IMR-90 (cell line): ENCODE results near the gene CTSS. TPM values are rescaled to one million over a fixed set of nuclear protein-coding genes. Genes with fewer than 3 reads are reported as not detected.

ENCODE experiments used
- ATAC-seq: fragments of 200-7000 bp; cut with Tn5 transposase; 2 replicates; pipeline ENCODE4 v1.9.1; 2020; ENCODE audit warnings: low read depth, mild to moderate bottlenecking, moderate library complexity
- BruUV-seq: library from RNA; stranded (reverse); fragments of 400-500 nt; replicated peaks from 2 replicates; lab custom pipeline; 2021; lab: Mats Ljungman, UMichigan
- CTCF ChIA-PET: fragments of 300-600 bp; formaldehyde crosslinking; extraction: SDS; loops from one replicate; lab custom pipeline; 2021; ENCODE audit warnings: antibody characterized with exemption; lab: Yijun Ruan, JAX
- POLR2A ChIA-PET: fragments of 300-600 bp; sonication (Branson Sonifier 250); formaldehyde crosslinking; loops from one replicate; lab custom pipeline; 2022; ENCODE audit warnings: antibody characterized with exemption; ENCODE audit not compliant: unreplicated experiment; lab: Charles Lee
- DNase-seq: peaks from one replicate; pipeline ENCODE4 v3.0.0; 2013
- H2AFZ ChIP-seq: replicated peaks from 2 replicates; pipeline ENCODE3; 2013; ENCODE audit warnings: low read length, mild to moderate bottlenecking; ENCODE audit not compliant: poor library complexity
- H2AK5ac ChIP-seq: 2 replicates; pipeline ENCODE4 v1.6.1; 2013; ENCODE audit warnings: low read depth, low read length, inconsistent platforms
- H2AK9ac ChIP-seq: replicated peaks from 2 replicates; pipeline ENCODE3; 2013; ENCODE audit warnings: mild to moderate bottlenecking, low read depth, low read length, moderate library complexity; ENCODE audit not compliant: poor library complexity
- H2BK120ac ChIP-seq: 2 replicates; pipeline ENCODE4 v1.6.1; 2013; ENCODE audit warnings: low read depth, low read length, inconsistent platforms
- H2BK15ac ChIP-seq: 3 replicates; pipeline ENCODE4 v1.6.1; 2013; ENCODE audit warnings: low read depth, low read length, inconsistent platforms
- H2BK20ac ChIP-seq: 2 replicates; pipeline ENCODE4 v1.6.1; 2013; ENCODE audit warnings: low read depth, mild to moderate bottlenecking, inconsistent platforms, low read length, moderate library complexity
- H2BK5ac ChIP-seq: 2 replicates; pipeline ENCODE4 v1.6.1; 2013; ENCODE audit warnings: mild to moderate bottlenecking, low read depth, low read length, inconsistent platforms; ENCODE audit not compliant: poor library complexity, severe bottlenecking
- H3K14ac ChIP-seq: replicated peaks from 2 replicates; pipeline ENCODE4 v1.6.1; 2013; ENCODE audit warnings: low read depth, low read length, inconsistent platforms
- H3K18ac ChIP-seq: 2 replicates; pipeline ENCODE4 v1.6.1; 2013; ENCODE audit warnings: low read depth, low read length, control low read depth
- H3K23ac ChIP-seq: 2 replicates; pipeline ENCODE4 v1.6.1; 2013; ENCODE audit warnings: low read depth, low read length, inconsistent platforms
- H3K27ac ChIP-seq: 2 replicates; pipeline ENCODE4 v1.5.1; 2013; ENCODE audit warnings: mild to moderate bottlenecking, control low read depth, low read length; ENCODE audit not compliant: insufficient read depth
- H3K27me3 ChIP-seq: 2 replicates; pipeline ENCODE4 v1.6.1; 2013; ENCODE audit warnings: low read length; ENCODE audit not compliant: control insufficient read depth, insufficient read depth
- H3K36me3 ChIP-seq: 2 replicates; pipeline ENCODE4 v1.6.1; 2013; ENCODE audit warnings: low read length, mixed read lengths; ENCODE audit not compliant: control insufficient read depth, insufficient read depth
- H3K4ac ChIP-seq: 2 replicates; pipeline ENCODE4 v1.6.1; 2013; ENCODE audit warnings: low read depth, low read length, inconsistent platforms
- H3K4me1 ChIP-seq: 2 replicates; pipeline ENCODE4 v1.6.1; 2013; ENCODE audit warnings: low read length, mixed read lengths; ENCODE audit not compliant: control insufficient read depth, insufficient read depth
- H3K4me2 ChIP-seq: 2 replicates; pipeline ENCODE4 v1.6.1; 2013; ENCODE audit warnings: low read depth, mild to moderate bottlenecking, control low read depth, low read length, moderate library complexity
- H3K4me3 ChIP-seq: 2 replicates; pipeline ENCODE4 v1.5.1; 2013; ENCODE audit warnings: low read depth, mild to moderate bottlenecking, control low read depth, low read length, moderate library complexity; ENCODE audit not compliant: insufficient read depth
- H3K56ac ChIP-seq: 2 replicates; pipeline ENCODE4 v1.6.1; 2013; ENCODE audit warnings: low read length, inconsistent platforms; ENCODE audit not compliant: insufficient read depth; ENCODE audit errors: extremely low read depth
- H3K79me1 ChIP-seq, 2 experiments: 2 replicates each; pipeline ENCODE4 v1.6.1; 2013; ENCODE audit warnings: low read length in 2 of 2, inconsistent platforms in 1 of 2, low read depth in 1 of 2
- H3K9ac ChIP-seq: 2 replicates; pipeline ENCODE4 v1.6.1; 2013; ENCODE audit warnings: low read depth, low read length, control low read depth
- H3K9me1 ChIP-seq: 2 replicates; pipeline ENCODE4 v1.6.1; 2013; ENCODE audit warnings: low read length, inconsistent platforms; ENCODE audit not compliant: insufficient read depth
- H3K9me3 ChIP-seq: 2 replicates; pipeline ENCODE4 v1.6.1; 2013; ENCODE audit warnings: low read length; ENCODE audit not compliant: control insufficient read depth, insufficient read depth
- H4K20me1 ChIP-seq: 2 replicates; pipeline ENCODE4 v1.6.1; 2013; ENCODE audit warnings: low read length, inconsistent platforms; ENCODE audit not compliant: insufficient read depth
- H4K5ac ChIP-seq: 2 replicates; pipeline ENCODE4 v1.6.1; 2013; ENCODE audit warnings: mild to moderate bottlenecking, low read depth, low read length, control low read depth
- H4K8ac ChIP-seq, 2 experiments: 2 replicates each; pipeline ENCODE4 v1.6.1; 2013; ENCODE audit warnings: low read depth in 2 of 2, low read length in 2 of 2, control low read depth in 1 of 2, inconsistent platforms in 1 of 2
- H4K91ac ChIP-seq: 2 replicates; pipeline ENCODE4 v1.6.1; 2013; ENCODE audit warnings: low read depth, low read length, inconsistent platforms; ENCODE audit not compliant: insufficient read depth
- CEBPB ChIP-seq: IDR thresholded peaks from 2 replicates; pipeline ENCODE4 v1.6.1; 2012; ENCODE audit warnings: low read depth, low read length, improper control_type of control experiment
- CTCF ChIP-seq: conservative IDR thresholded peaks from 2 replicates; pipeline ENCODE4 v1.5.1; 2012; ENCODE audit warnings: mild to moderate bottlenecking, low read depth, low read length, improper control_type of control experiment
- FOS ChIP-seq: fragments of 150-350 bp; IDR thresholded peaks from 2 replicates; pipeline ENCODE4 v1.6.1; 2016; ENCODE audit warnings: low read depth, low read length
- MAFK ChIP-seq: IDR thresholded peaks from 2 replicates; pipeline ENCODE4 v1.6.1; 2012; ENCODE audit warnings: low read depth, low read length, improper control_type of control experiment
- RFX5 ChIP-seq: IDR thresholded peaks from 2 replicates; pipeline ENCODE4 v1.8.0; 2012; ENCODE audit warnings: low read depth, mild to moderate bottlenecking, low read length, moderate library complexity
- WGBS, 2 experiments: methylation state at CpG; one replicate each; pipeline versions ENCODE4 v1.1.5 to v1.1.7; 2013; ENCODE audit warnings: missing lambda C conversion rate in 2 of 2; ENCODE audit not compliant: insufficient read length in 1 of 2; ENCODE audit errors: extremely low coverage in 2 of 2; 5-methylcytosine and 5-hydroxymethylcytosine counted together
- dilution Hi-C: fragments of 300-500 bp; cut with HindIII; formaldehyde crosslinking; loops from one replicate; pipeline ENCODE4 v1.14.3; 2018; ENCODE audit warnings: low sequenced_read_pairs; ENCODE audit not compliant: unreplicated experiment
- in situ Hi-C: fragments of 300-500 bp; cut with MboI; formaldehyde crosslinking; loops from 3 replicates; pipeline ENCODE4 v1.14.3; 2019; ENCODE audit warnings: low sequenced_read_pairs, inconsistent platforms, mixed read lengths
- intact Hi-C: fragments of 100-400 bp; cut with micrococcal nuclease; formaldehyde crosslinking; loops from 2 replicates; pipeline ENCODE4 v1.10.0; 2022
- polyA plus RNA-seq, 3 experiments: library from polyadenylated mRNA; depleted of rRNA; stranded (reverse); fragments of >200 nt; gene quantifications; 2 replicates each; pipeline ENCODE4 v1.2.3, GENCODE V29; 2012; ENCODE audit warnings: low replicate concordance in 1 of 3
- total RNA-seq: library from RNA; depleted of rRNA; stranded (reverse); fragments of >200 nt; gene quantifications from 2 replicates; pipeline ENCODE4 v1.2.3, GENCODE V29; 2012
- TF ChIP-seq, protein P1 (sequence below): fragments of 150-350 bp; IDR thresholded peaks from 2 replicates; pipeline ENCODE4 v1.6.1; 2016; ENCODE audit warnings: low read depth, mild to moderate bottlenecking, low read length, moderate library complexity, borderline replicate concordance
- TF ChIP-seq, protein P2 (sequence below): fragments of 150-350 bp; IDR thresholded peaks from 2 replicates; pipeline ENCODE4 v1.6.1; 2017; ENCODE audit warnings: mild to moderate bottlenecking, antibody characterized with exemption, low read length, low read depth

Gene CTSS
- total and polyA plus RNA-seq, 2 of the 4 experiments (the other 2 are of a cell fraction): 0.18 to 0.48 TPM

DNA sequence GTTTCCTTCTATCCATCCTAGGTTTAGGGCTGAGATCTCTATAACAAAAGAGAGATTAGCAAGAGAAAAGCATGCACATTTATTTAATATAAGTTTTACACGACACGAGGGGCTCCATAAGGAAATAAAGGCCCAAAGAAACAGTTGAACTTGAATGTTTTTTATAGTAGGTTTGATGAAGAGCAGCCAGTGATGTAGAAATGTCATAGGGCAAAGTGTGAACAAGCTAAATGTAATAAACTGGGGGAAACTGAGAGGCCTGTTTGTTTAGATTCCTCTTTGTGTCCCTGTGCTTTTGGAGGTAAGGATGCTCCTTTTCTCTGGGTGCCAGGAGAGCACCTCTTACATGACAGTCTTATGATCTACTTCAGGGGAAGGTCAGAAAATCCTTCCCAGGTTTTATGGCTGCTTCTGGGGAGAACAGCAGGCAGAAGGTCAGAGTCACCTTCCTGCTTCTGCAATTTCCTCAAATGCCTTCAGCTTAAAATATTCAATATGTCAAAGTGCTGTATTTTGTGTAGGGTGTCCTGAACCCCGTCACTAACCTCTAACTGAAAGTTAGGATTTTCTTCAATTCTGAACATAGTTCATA lies 35.4 kb downstream of the CTSS start:
- Histone ChIP-seq H4K8ac (no peak overlapping the region), H3K4ac (no peak overlapping the region), H3K4me1 (no peaks in the 10 kb centered on the region), H3K9ac (no peak overlapping the region), H2AFZ (no peak overlapping the region), H3K23ac (no peak overlapping the region), H3K79me1 (no peaks in the 10 kb centered on the region), H3K27me3 (no peaks in the 10 kb centered on the region), H4K20me1 (no peaks in the 10 kb centered on the region), H2BK20ac (no peak overlapping the region), H2AK9ac (no peak overlapping the region), H3K4me3 (no peak overlapping the region), H3K56ac (no peak overlapping the region), H3K27ac (no peak overlapping the region), H3K4me2 (no peak overlapping the region), H3K9me1 (no peaks in the 10 kb centered on the region), H2BK120ac (no peak overlapping the region), H2BK15ac (no peak overlapping the region), H2AK5ac (no peak overlapping the region), H3K14ac (no peak overlapping the region), H3K18ac (no peak overlapping the region), H2BK5ac (no peak overlapping the region), H4K91ac (no peak overlapping the region), H3K36me3 (no peaks in the 10 kb centered on the region), H3K9me3 (no peaks in the 10 kb centered on the region), H4K5ac (no peak overlapping the region)
- TF ChIP-seq CTCF (no peak), FOS (no peak), RFX5 (no peak), CEBPB (no peak), MAFK (no peak)
- TF ChIP-seq, protein P1, sequence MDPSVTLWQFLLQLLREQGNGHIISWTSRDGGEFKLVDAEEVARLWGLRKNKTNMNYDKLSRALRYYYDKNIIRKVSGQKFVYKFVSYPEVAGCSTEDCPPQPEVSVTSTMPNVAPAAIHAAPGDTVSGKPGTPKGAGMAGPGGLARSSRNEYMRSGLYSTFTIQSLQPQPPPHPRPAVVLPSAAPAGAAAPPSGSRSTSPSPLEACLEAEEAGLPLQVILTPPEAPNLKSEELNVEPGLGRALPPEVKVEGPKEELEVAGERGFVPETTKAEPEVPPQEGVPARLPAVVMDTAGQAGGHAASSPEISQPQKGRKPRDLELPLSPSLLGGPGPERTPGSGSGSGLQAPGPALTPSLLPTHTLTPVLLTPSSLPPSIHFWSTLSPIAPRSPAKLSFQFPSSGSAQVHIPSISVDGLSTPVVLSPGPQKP: no peak
- TF ChIP-seq, protein P2, sequence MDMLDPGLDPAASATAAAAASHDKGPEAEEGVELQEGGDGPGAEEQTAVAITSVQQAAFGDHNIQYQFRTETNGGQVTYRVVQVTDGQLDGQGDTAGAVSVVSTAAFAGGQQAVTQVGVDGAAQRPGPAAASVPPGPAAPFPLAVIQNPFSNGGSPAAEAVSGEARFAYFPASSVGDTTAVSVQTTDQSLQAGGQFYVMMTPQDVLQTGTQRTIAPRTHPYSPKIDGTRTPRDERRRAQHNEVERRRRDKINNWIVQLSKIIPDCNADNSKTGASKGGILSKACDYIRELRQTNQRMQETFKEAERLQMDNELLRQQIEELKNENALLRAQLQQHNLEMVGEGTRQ: no peak
- dilution Hi-C loops (no loop called here), in situ Hi-C loops (no loop called here), intact Hi-C loops (no loop called here)
- no TSS peak for BruUV-seq
- DNase-seq: no peak
- no CpG with 5 or more reads among the region's 3 CpGs for WGBS, 2 experiments
- ChIA-PET POLR2A (interaction anchor here (1.0 kb wide), 1 partner anchor 244 kb away, joined by 4 read pairs; no protein-coding TSS in a partner anchor), CTCF (interaction anchor here (0.6 kb wide), 1 partner anchor 158 kb away, joined by 3 read pairs; no protein-coding TSS in a partner anchor)
- ATAC-seq: no peak
